Smooth muscle cell (in vitro differentiated cells): ENCODE measurements around the gene PEX11G. TPM values are rescaled to one million over a fixed set of nuclear protein-coding genes. Genes with fewer than 3 reads are reported as not detected.

Source experiments
- DNase-seq: peaks from one replicate; lab custom pipeline; 2025; ENCODE audit not compliant: unreplicated experiment; lab: John Stamatoyannopoulos, UW
- H2AFZ ChIP-seq: fragments of 200-600 bp; sonication (generic); 2 replicates; pipeline ENCODE4 v1.6.0; 2016; ENCODE audit warnings: antibody characterized with exemption, low read depth, mild to moderate bottlenecking
- H3F3A ChIP-seq: fragments of 200-600 bp; sonication (generic); 2 replicates; pipeline ENCODE4 v1.6.0; 2017; ENCODE audit warnings: antibody characterized with exemption, low read depth
- H3K27ac ChIP-seq: fragments of 200-600 bp; sonication (generic); 2 replicates; pipeline ENCODE4 v1.5.1; 2016; ENCODE audit warnings: low read depth, mild to moderate bottlenecking
- H3K27me3 ChIP-seq: fragments of 200-600 bp; sonication (generic); 2 replicates; pipeline ENCODE4 v1.6.1; 2016; ENCODE audit warnings: low read depth, mild to moderate bottlenecking
- H3K36me3 ChIP-seq: fragments of 200-600 bp; sonication (generic); 2 replicates; pipeline ENCODE4 v1.5.1; 2016; ENCODE audit warnings: low read depth
- H3K4me1 ChIP-seq: fragments of 200-600 bp; sonication (generic); 2 replicates; pipeline ENCODE4 v1.5.1; 2016; ENCODE audit warnings: low read depth
- H3K4me2 ChIP-seq: fragments of 200-600 bp; sonication (generic); 2 replicates; pipeline ENCODE4 v1.6.0; 2016; ENCODE audit warnings: mild to moderate bottlenecking
- H3K4me3 ChIP-seq: fragments of 200-600 bp; sonication (generic); 2 replicates; pipeline ENCODE4 v1.5.1; 2016; ENCODE audit warnings: mild to moderate bottlenecking
- H3K79me2 ChIP-seq: fragments of 200-600 bp; sonication (generic); 2 replicates; pipeline ENCODE4 v1.6.0; 2016; ENCODE audit warnings: low read depth, mild to moderate bottlenecking
- H3K9ac ChIP-seq: fragments of 200-600 bp; sonication (generic); 2 replicates; pipeline ENCODE4 v1.6.0; 2016; ENCODE audit warnings: low read depth
- H3K9me3 ChIP-seq: fragments of 200-600 bp; sonication (generic); replicated peaks from 2 replicates; pipeline ENCODE4 v1.5.1; 2016; ENCODE audit warnings: low read depth
- H4K20me1 ChIP-seq: fragments of 200-600 bp; sonication (generic); 2 replicates; pipeline ENCODE4 v1.6.0; 2016; ENCODE audit warnings: low read depth
- WGBS: methylation state at CpG from one replicate; pipeline ENCODE4 v1.1.7; 2016; ENCODE audit warnings: low lambda C conversion rate; 5-methylcytosine and 5-hydroxymethylcytosine counted together
- polyA plus RNA-seq: library from polyadenylated mRNA; unstranded; fragments of >200 nt; fragmentation: Nextera tagmentation; extraction: Ambion mirVana; gene quantifications from 2 replicates; pipeline ENCODE4 v1.2.1, GENCODE V29; 2016
- total RNA-seq: library from RNA; depleted of rRNA; stranded (reverse); fragments of >200 nt; gene quantifications from 2 replicates; pipeline ENCODE4 v1.2.3, GENCODE V29; 2014
- TF ChIP-seq, protein P1 (sequence below): fragments of 200-600 bp; sonication (generic); IDR thresholded peaks from 2 replicates; pipeline ENCODE4 v1.5.1; 2017; ENCODE audit warnings: borderline replicate concordance, mild to moderate bottlenecking, antibody characterized with exemption; ENCODE audit not compliant: insufficient read depth, poor library complexity, severe bottlenecking

Gene PEX11G
- total and polyA plus RNA-seq, 2 experiments from 2014 or later, result 4.3 TPM; not detected in 1

DNA sequence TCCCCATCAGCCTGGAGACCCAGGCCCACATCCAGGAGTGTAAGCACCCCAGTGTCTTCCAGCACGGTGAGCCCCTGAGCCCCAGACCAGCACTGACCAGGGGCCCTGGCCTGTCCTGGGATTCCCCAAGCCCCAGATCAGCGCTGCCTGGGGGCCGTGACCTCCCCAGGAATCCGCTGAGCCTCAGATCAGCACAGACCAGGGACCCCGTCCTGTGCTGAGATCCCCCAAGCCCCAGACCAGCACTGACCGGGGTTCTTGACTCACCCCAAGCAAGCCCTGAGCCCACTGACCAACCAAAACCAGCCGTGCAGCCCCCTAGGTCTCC lies 39.3 kb upstream of the PEX11G start:
- no peak overlapping the region for H3K4me2 ChIP-seq
- no peak overlapping the region for H3K4me3 ChIP-seq
- no peak overlapping the region for H3K27ac ChIP-seq
- peaks cover 5% of the 10 kb centered on the region for H3K4me1 ChIP-seq
- DNase-seq, result no peak
- H3F3A ChIP-seq, result no peaks in the 10 kb centered on the region
- no peaks in the 10 kb centered on the region for H3K36me3 ChIP-seq
- H3K9ac ChIP-seq, result no peak overlapping the region
- TF ChIP-seq, protein P1, sequence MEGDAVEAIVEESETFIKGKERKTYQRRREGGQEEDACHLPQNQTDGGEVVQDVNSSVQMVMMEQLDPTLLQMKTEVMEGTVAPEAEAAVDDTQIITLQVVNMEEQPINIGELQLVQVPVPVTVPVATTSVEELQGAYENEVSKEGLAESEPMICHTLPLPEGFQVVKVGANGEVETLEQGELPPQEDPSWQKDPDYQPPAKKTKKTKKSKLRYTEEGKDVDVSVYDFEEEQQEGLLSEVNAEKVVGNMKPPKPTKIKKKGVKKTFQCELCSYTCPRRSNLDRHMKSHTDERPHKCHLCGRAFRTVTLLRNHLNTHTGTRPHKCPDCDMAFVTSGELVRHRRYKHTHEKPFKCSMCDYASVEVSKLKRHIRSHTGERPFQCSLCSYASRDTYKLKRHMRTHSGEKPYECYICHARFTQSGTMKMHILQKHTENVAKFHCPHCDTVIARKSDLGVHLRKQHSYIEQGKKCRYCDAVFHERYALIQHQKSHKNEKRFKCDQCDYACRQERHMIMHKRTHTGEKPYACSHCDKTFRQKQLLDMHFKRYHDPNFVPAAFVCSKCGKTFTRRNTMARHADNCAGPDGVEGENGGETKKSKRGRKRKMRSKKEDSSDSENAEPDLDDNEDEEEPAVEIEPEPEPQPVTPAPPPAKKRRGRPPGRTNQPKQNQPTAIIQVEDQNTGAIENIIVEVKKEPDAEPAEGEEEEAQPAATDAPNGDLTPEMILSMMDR, result no peak
- H3K79me2 ChIP-seq, result no peaks in the 10 kb centered on the region
- H4K20me1 ChIP-seq, result no peaks in the 10 kb centered on the region
- WGBS, result 98% methylated on average over 7 of the region's 7 CpGs
- no peak overlapping the region for H2AFZ ChIP-seq
- H3K9me3 ChIP-seq, result no peaks in the 10 kb centered on the region
- no peaks in the 10 kb centered on the region for H3K27me3 ChIP-seq

DNA sequence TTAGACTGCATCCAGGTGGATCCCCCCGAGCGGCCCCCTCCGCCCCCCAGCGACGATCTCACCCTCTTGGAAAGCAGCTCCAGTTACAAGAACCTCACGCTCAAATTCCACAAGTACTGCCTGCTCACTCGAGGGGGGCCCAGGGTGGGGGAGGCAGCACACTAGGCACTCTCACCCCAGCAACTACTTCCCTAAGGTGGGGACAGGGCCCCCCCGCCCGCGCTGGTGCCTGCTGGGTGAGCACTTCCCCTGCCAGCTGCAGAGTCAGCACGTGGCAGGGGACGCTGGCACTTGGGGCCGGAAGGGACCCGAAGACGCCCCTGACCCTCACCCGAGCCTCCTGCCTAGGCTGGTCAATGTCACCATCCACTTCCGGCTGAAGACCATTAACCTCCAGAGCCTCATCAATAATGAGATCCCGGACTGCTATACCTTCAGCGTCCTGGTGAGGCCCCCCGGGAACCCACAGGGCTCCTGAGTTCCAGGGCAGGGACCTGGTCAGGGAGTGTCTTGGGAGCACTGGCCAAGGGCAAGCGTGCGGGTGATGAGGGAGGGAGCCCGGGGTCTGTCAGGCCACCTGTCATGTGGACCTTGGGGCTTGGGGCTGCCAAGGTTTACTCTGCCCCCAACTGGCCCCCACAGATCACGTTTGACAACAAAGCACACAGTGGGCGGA lies 38.8 kb upstream of the PEX11G start:
- H2AFZ ChIP-seq, result no peak overlapping the region
- no peaks in the 10 kb centered on the region for H3K36me3 ChIP-seq
- no peaks in the 10 kb centered on the region for H3K9me3 ChIP-seq
- no peak for DNase-seq
- no peak overlapping the region for H3K4me3 ChIP-seq
- H3K4me2 ChIP-seq, result no peak overlapping the region
- no peak overlapping the region for H3K9ac ChIP-seq
- WGBS, result 89% methylated on average over 23 of the region's 25 CpGs
- H3K27me3 ChIP-seq, result no peaks in the 10 kb centered on the region
- H3K27ac ChIP-seq, result no peak overlapping the region
- TF ChIP-seq, protein P1, result no peak
- no peaks in the 10 kb centered on the region for H4K20me1 ChIP-seq
- no peaks in the 10 kb centered on the region for H3K79me2 ChIP-seq
- peaks cover 7% of the 10 kb centered on the region for H3K4me1 ChIP-seq
- no peaks in the 10 kb centered on the region for H3F3A ChIP-seq

DNA sequence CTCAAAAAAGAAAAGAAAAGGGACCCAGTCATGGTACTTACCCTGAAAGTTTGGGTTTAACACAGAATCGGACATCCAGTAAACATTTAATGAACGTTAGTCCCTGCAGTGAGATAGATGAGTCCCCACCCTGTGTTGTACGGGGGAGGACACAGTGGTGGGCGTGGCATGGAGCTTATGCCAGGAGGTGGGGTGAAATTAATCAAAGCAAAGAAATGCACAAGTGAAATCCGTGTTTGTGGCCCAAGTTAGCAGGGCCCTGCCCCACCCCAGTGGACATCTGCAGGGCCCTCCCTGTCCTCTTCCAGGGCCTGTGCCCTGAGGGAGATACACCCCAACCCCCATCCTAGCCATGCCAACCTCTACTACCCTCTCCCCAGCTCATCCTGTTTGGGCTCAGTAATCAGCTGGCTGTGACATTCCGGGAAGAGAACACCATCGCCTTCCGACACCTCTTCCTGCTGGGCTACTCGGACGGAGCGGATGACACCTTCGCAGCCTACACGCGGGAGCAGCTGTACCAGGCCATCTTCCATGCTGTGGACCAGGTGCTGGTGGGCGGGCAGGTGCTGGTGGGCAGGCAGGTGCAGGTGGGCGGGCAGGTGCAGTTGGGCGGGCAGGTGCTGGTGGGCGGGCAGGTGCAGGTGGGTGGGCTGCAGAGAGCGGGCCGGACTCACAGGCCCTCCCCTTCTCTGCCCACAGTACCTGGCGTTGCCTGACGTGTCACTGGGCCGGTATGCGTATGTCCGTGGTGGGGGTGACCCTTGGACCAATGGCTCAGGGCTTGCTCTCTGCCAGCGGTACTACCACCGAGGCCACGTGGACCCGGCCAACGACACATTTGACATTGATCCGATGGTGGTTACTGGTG lies 37.5 kb upstream of the PEX11G start:
- Histone ChIP-seq H3K27me3 (no peaks in the 10 kb centered on the region), H3K79me2 (no peaks in the 10 kb centered on the region), H3K36me3 (no peaks in the 10 kb centered on the region), H4K20me1 (no peaks in the 10 kb centered on the region), H3K4me1 (peaks cover 7% of the 10 kb centered on the region), H3K27ac (no peak overlapping the region), H2AFZ (no peak overlapping the region), H3K9me3 (no peaks in the 10 kb centered on the region), H3K4me3 (no peak overlapping the region), H3F3A (no peaks in the 10 kb centered on the region), H3K4me2 (no peak overlapping the region), H3K9ac (no peak overlapping the region)
- TF ChIP-seq, protein P1, result no peak
- 95% methylated on average over 26 of the region's 31 CpGs for WGBS
- no peak for DNase-seq
